AG04450 (cell line): ENCODE measurements around the gene MORC4. TPM values are rescaled to one million over a fixed set of nuclear protein-coding genes. Genes with fewer than 3 reads are reported as not detected.
A peak's percentile ranks its signal among the peaks of the same experiment; 100 is the strongest.

Source experiments
- CTCF ChIA-PET: fragments of 300-600, 350-600 bp; formaldehyde crosslinking; extraction: SDS; loops from one replicate; lab custom pipeline; 2022; ENCODE audit warnings: antibody characterized with exemption, inconsistent platforms; lab: Charles Lee
- POLR2A ChIA-PET: fragments of 350-600 bp; formaldehyde crosslinking; extraction: SDS; loops from one replicate; lab custom pipeline; 2021; ENCODE audit warnings: antibody characterized with exemption, inconsistent platforms; lab: Yijun Ruan, JAX
- DNase-seq: peaks from one replicate; pipeline ENCODE4 v3.0.0-alpha.2; 2011; ENCODE audit warnings: low read depth, low spot score
- H3K27ac ChIP-seq: one replicate; pipeline ENCODE4 v1.5.1; 2012; ENCODE audit warnings: low read depth, low read length, control low read depth
- H3K27me3 ChIP-seq: one replicate; pipeline ENCODE4 v1.6.0; 2012; ENCODE audit warnings: low read length; ENCODE audit not compliant: control insufficient read depth, insufficient read depth
- H3K4me3 ChIP-seq: 2 replicates; pipeline ENCODE4 v1.5.1; 2011; ENCODE audit warnings: mild to moderate bottlenecking, low read depth, low read length, control low read depth
- H3K9me3 ChIP-seq: 2 replicates; pipeline ENCODE4 v1.5.1; 2012; ENCODE audit warnings: low read length; ENCODE audit not compliant: control insufficient read depth, insufficient read depth
- CTCF ChIP-seq: IDR thresholded peaks from 2 replicates; pipeline ENCODE4 v1.5.1; 2011; ENCODE audit warnings: low read depth, low read length, control low read depth, inconsistent platforms
- polyA plus RNA-seq: library from polyadenylated mRNA; depleted of rRNA; stranded (reverse); fragments of >200 nt; gene quantifications from 2 replicates; pipeline ENCODE4 v1.2.3, GENCODE V29; 2011; rRNA removed

Gene MORC4
- polyA plus RNA-seq, 1 experiment: 36.0 TPM

- Histone ChIP-seq H3K9me3 (no peaks in the 10 kb centered on the region), H3K4me3 (no peak overlapping the region), H3K27me3 (no peaks in the 10 kb centered on the region), H3K27ac (no peak overlapping the region)
- no peak for DNase-seq
- ChIA-PET POLR2A (no interaction called here), CTCF (interaction anchor here (1.0 to 6.3 kb wide), 6 partner anchors 14 to 102 kb away, joined by 3 to 47 read pairs (median 4); no protein-coding TSS in a partner anchor)
- no peak for TF ChIP-seq CTCF
Observed at GRCh38 chrX:106897259-106897658, 102.8 kb downstream of the MORC4 start.

- no peaks in the 10 kb centered on the region for H3K9me3 ChIP-seq
- H3K27ac ChIP-seq: peak overlapping the region; percentile 47
- ChIA-PET CTCF (interaction anchor here (0.8 to 3.4 kb wide), 25 partner anchors 8 to 999 kb away, joined by 3 to 34 read pairs (median 4); partner anchors contain the start of genes RBM41 and RIPPLY1), POLR2A (no interaction called here)
- TF ChIP-seq CTCF: no peak
- DNase-seq: peak; percentile 29
- no peak overlapping the region for H3K4me3 ChIP-seq
- H3K27me3 ChIP-seq: no peaks in the 10 kb centered on the region
Observed at GRCh38 chrX:106894978-106895452, 105.0 kb downstream of the MORC4 start.

- H3K27me3 ChIP-seq: no peaks in the 10 kb centered on the region
- H3K4me3 ChIP-seq: no peak overlapping the region
- POLR2A ChIA-PET: no interaction called here
- CTCF ChIA-PET: interaction anchor here (0.8 to 3.4 kb wide), 28 partner anchors 8 to 1000 kb away, joined by 3 to 34 read pairs (median 4); partner anchors contain the start of genes NCBP2L, RBM41 and RIPPLY1
- peak; percentile 30 for DNase-seq
- no peaks in the 10 kb centered on the region for H3K9me3 ChIP-seq
- H3K27ac ChIP-seq: peak overlapping the region; percentile 47
- peak; percentile 79 for TF ChIP-seq CTCF
Observed at GRCh38 chrX:106894392-106894909, 105.6 kb downstream of the MORC4 start.

GRCh38 chrX:106891762-106892460 is 108.1 kb downstream of the MORC4 start:
- Histone ChIP-seq H3K4me3 (no peak overlapping the region), H3K27ac (no peak overlapping the region), H3K27me3 (no peaks in the 10 kb centered on the region), H3K9me3 (no peaks in the 10 kb centered on the region)
- TF ChIP-seq CTCF: no peak
- no peak for DNase-seq
- CTCF ChIA-PET: interaction anchor here (1.3 to 3.4 kb wide), 2 partner anchors 9 to 68 kb away, joined by 4 to 34 read pairs; no protein-coding TSS in a partner anchor
- POLR2A ChIA-PET: no interaction called here

Other genes starting within 250 kb of the MORC4 start
- gene TBC1D8B, start 197.5 kb downstream of the MORC4 start, polyA plus RNA-seq: 10.4 and 13.6 TPM in 2 replicates
- not detected in 2 replicates for gene RIPPLY1, start 96.9 kb downstream of the MORC4 start, polyA plus RNA-seq
- 0.04 TPM in 1 of 2 replicates, not detected in the other for gene CLDN2, start 79.8 kb downstream of the MORC4 start, polyA plus RNA-seq
- 7.2 and 9.6 TPM in 2 replicates for gene RBM41, start 118.6 kb upstream of the MORC4 start, polyA plus RNA-seq
- 0.05 TPM in 1 of 2 replicates, not detected in the other for gene NUP62CL, start 206.2 kb upstream of the MORC4 start, polyA plus RNA-seq
- not detected in 2 replicates for gene DNAAF6, start 206.4 kb upstream of the MORC4 start, polyA plus RNA-seq